Activated CD4-positive, alpha-beta T cell treated with anti-CD3 and anti-CD28 coated beads, Interleukin-2, amount 50 U/mL, for 1 hour (primary cell): ENCODE data around the gene FTO.

ENCODE experiments used
- DNase-seq: peaks from one replicate; pipeline ENCODE4 v3.0.0-alpha.2; 2020

The FTO gene

DNA sequence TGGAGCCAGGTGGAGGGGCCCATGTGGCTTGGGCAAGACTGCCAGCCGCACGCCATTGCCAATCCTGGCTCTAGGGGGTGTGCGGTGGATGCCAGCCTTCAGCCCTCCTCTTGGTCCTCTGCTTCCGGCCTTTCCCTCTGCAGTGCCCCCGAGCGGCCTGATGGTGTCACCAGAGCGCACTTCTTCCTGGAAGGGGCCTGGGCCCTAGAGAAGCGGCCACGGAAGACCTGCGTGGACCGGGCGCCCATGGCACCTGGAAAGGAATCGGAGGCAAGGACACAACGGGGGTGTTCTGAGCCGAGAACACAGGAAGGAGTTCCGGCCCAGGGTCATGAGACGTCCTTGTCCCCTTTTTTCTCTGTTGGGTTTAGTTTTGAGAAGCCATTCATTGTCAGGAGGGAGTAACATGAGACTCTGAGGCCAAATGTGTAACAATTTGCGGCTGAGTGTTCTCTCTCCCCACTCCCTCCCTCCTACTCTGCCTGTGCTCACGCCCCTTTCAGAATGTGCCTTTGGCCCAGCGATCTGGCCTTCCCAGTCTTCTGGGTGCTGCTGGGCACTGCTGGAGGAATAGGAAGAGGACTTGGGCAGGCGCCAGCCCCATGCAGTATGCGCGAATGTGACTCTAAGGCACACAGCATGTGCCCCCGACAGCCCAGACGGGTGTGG, 489.8 kb downstream of the FTO start:
- peak; percentile 7 for DNase-seq

DNA sequence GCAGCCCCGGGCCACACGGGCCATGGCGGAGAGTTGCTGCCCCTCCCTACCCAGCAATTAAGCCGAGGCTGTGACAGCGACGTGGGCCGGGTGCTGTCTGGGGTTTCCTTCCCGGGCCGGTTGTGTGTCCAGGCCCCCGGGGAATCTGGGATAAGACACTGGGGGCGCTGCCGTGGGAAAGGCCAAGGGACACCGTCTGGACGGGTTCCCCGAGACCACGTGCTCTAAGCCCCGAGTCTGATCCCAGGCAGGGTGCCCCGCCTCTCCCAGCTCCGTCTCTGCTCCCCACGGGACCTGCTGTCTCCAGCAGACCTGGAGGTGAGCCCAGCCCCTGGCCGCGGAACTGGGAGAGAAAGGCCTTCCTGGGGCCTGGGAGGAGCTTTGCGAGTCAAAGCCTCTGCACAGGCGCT, 490.4 kb downstream of the FTO start:
- DNase-seq, result no peak

DNA sequence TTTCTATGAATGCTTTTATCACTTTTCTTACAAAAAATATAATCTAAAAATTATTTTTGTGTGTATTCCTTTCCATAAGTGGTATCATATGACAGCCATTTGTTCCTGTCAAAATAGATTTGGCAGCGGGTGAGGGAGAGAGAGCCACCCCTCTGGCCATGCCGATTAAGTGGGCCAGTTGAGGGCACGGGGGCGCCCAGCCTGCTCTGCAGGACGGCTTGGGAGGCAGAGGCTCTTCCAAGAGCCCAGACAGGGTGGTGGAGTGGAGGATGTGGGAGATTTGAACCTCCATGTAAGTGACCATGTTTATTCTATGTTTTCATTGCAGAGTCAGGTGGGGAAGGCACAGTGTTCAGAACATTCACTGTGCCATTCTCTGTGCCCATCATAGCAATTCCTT, 493.8 kb downstream of the FTO start:
- no peak for DNase-seq

GRCh38 chr16:54199487-54200160, 495.7 kb downstream of the FTO start:
- no peak for DNase-seq

GRCh38 chr16:54200161-54200534, 496.2 kb downstream of the FTO start:
- no peak for DNase-seq

DNA sequence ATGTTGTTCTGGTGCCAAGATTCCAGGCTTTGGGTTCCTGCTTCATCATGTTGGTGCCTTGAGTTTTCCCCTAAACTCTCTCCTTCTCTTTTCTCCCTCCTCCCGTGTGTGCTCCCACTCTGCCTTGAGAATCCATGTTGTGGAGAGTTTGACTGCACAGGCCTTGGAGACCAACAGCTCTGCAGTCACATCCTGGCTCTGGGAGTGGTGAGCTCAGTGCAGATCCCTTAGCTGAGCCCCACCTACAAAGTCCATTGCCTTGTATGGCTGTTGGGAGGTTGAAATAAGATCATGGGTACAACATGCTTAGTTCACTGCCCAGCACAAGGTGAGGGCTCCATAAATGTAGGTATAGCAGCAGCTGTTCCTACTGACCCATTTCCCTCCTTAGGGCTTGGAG, 496.8 kb downstream of the FTO start:
- DNase-seq, result no peak

- DNase-seq, result no peak
Observed at GRCh38 chr16:54201200-54201599, 497.2 kb downstream of the FTO start.
